GM19035 (cell line): ENCODE measurements around the gene DNAJC7.
"Not testable (repeated sequence)": the region's sequence is repeated elsewhere in the genome, so short reads cannot be mapped to it uniquely, and the experiment has no call there.

Experiments
- ATAC-seq: cut with Tn5 transposase; IDR thresholded peaks from one replicate; pipeline ENCODE4 v1.9.1; 2021; ENCODE audit not compliant: unreplicated experiment

The DNAJC7 gene

GRCh38 chr17:41959336-41960095, 57.7 kb downstream of the DNAJC7 start:
- ATAC-seq: no peak

DNA sequence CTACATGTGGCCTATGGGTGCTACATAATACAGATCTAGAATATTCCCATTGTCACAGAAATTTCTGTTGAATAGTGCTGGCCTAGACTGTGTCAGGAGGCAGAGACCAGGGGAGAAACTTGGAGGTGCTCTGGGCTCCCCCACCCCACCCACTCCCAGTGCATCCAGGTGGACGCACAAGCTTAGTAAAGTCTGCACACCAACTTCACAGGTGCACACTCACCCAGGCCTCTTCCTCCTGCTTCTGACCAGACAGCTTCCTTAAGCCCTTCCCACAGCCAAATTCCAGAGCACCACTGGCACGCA, 58.3 kb downstream of the DNAJC7 start:
- ATAC-seq: no peak

DNA sequence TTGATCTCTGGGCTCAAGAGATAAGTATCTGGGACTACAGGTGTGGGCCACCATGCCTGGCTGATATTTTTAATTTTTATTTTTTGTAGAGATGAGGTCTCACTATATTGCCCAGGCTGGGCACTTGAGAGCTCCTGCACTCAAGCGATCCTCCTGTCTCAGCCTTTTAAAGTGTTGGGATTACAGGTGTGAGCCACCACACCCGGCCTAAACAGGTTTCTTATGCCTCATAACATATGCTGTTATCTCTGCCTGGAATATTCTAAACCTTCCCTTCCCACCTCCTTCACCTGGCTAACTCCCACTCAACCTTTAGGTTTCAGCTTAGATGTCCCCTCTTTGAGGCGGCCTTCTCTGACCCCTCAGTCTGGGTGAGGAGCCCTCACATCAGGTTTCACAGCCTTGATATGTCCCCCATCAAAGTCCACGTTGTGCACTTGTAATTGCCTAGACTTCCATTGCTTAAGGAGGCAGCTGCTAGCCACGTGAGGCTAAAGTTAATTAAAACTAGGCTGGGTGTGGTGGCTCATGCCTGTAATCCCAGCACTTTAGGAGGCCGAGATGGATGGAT, 59.3 kb downstream of the DNAJC7 start:
- ATAC-seq: no peak

DNA sequence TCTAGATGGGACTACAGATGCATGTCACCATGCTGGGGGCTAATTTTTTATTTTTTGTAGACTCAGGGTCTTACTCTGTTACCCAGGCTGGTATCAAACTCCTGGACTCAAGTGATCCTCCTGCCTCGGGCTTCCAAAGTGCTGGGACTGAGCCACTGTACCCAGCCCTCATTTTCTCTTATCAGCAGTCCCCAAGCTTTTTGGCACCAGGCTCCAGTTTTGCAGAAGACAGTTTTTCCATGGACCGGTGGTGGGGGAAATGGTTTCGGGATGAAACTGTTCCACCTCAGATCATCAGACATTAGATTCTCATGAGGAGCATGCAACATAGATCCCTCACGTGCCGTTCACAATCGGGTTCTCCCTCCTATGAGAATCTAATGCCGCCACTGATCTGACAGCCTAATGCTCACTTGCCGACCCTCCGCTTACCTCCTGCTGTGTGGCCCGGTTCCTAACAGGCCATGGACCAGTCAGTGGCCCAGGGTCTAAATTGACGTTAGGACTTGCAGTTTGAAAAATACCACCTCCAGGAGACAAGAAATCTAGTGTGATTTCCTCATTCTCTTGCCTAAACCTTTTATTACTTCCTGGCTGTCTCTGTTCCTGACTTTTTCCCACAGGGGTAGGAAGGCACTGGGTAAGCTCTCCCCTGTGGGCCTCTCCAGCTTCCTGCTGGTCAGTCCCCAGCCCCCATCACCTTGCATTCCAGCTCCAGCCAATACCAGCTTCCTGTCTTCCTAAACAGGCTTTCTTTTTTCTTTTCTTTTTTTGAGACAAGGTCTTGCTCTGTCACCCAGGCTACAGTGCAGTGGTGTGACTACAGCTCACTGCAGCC, 60.0 kb downstream of the DNAJC7 start:
- ATAC-seq: no peak

GRCh38 chr17:41956522-41956921, 60.7 kb downstream of the DNAJC7 start:
- no peak for ATAC-seq

DNA sequence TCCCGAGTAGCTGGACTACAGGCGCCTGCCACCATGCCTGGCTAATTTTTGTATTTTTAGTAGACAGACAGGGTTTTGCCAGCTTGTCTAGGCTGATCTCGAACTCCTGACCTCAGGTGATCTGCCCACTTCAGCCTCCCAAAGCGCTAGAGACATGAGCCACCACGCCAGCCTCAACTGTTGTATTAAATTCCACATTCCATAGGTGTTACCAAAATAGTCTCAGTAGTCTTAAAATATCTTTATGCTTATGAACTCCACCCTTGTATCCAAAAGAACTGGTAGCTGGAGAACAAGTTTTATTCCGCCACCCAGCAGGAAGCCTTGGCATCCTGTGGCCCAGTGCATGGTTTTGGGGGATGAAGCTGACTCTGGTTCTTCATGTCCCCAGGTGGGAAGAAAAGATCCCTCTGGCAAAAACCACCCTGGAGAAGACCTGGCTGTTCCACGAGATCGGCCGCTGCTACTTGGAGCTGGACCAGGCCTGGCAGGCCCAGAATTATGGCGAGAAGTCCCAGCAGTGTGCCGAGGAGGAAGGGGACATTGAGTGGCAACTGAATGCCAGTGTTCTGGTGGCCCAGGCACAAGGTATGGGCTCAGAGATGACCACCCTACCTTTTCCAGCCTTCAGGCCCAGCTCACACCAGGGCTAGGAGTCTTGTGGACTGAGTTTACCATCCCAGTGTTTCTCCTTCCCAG, 68.3 kb downstream of the DNAJC7 start:
- no peak for ATAC-seq

- no peak for ATAC-seq
These were observed 72.3 kb downstream of the DNAJC7 start for GRCh38 chr17:41944943-41945342.

- no peak for ATAC-seq
These were observed 73.7 kb downstream of the DNAJC7 start for GRCh38 chr17:41943492-41943891.

DNA sequence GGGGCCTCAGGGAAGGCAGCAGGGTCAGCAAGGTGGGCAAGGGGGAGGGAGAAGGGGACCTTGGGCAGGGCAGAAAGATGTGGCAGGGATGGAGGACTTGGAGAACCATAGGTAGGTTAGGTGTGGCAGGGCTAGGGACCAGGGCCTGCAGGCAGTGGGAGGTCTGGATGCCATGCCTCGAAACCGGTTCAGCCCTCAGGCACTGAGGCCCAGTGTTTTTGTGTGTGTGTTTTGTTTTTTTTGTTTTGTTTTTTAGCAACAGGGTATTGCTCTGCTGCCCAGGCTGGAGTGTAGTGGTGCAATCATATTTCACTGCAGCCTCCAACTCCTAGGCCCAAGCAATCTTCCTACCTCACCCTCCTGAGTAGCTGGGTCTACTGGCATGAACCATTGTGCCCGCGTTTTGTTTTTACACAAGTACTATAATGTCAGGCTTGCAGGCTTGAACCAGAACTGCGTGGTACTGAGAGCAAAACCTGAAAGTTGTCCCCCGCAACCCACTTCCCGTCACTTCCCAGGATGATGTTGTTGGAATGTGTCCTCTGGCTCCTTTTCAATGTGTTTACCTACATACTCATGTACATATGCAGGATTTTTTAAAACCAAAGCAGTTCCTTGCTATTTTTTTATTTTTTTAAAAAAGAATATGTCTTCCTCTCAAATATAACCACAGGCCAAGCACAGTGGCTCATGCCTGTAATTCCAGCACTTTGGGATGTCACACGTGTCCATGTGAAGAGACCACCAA, 74.4 kb downstream of the DNAJC7 start:
- ATAC-seq: no peak

DNA sequence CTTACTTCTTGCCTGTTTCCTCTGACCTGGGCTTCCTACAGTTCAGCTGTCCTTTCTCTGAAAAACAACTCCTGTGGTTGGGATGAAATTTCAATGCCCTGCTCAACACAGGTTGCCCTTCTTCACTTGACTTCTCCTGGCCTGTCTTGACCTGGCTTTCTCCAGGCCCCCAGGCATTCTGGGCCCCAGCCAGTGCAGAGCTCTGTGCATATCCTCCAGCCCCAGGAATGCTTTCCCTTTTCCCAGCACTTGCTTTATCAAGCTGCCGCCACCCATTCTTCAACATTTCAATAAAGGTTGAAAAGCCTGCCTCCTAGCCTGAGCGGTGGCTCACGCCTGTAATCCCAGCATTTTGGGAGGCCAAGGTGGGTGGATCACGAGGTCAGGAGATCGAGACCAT, 76.1 kb downstream of the DNAJC7 start:
- ATAC-seq: no peak

- ATAC-seq: no peak
These were observed 77.5 kb downstream of the DNAJC7 start for GRCh38 chr17:41939693-41940090.

DNA sequence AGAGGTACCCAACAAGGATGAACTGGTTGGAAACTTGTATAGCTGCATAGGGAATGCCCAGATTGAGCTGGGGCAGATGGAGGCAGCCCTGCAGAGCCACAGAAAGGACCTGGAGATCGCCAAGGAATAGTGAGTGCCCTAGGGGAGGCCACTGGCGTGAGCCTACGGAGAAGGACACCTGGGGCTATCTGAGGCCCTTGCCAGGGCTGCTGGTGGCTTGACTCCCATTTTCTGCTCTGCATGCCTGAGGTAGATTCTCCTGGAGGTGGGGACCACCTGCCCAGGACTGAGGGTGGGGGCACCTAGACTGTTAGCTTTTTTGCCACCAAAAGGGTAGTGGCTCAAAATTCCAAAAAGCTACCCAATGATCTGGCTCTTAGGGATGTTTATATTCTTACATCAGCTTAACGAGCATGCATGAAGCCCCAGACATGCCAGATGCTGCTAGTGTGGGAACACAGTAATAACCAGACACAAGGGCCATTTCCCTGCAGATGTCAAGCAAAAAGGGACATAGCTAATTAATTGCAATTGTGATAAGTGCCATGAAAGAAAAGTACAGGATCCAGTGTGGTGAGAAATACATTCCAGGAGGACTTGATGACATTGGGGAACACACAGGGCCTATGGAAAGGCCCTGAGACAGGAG, 78.1 kb downstream of the DNAJC7 start:
- no peak for ATAC-seq

DNA sequence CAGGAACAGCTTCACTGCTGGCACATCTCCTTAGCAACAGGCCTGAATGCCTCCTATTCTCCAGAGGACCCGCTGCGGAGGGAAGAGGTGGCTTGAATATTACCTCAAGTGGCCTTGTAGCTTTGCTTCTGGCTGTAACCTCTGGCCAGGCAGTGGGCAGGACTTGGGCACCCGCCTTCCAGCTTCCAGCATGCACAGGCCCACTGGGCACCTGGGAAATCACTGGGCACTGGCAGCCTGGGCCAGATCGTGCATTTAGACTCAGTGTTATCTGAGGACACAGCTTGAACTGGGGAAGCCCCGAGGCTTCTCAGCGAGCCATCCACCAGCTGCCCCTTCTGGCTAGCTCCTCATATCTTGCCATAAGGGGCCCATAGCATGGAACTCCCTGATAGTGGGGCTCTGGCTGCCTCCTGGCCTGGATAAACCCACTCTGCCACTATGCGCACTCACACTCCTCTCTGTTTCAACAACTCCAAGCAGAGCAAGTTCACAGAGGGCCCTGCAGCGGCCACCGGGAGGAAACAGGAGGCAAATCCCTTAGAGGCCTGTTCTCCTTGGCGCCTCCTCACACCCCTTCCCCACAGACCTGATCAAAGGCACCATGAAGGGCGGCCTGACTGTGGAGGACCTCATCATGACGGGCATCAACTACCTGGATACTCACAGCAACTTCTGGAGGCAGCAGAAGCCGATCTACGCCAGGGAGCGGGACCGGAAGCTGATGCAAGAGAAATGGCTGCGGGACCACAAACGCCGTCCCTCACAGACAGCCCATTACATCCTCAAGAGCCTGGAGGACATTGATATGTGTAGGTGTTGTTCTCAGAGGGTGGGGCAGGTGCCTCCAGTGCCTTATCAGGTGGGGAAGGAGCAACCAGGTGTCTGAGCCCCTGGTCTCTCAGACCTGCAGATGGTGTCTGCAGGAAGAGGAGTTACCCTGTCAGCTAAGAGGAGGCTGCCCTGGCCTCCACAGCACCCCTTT, 79.0 kb downstream of the DNAJC7 start:
- no peak for ATAC-seq

DNA sequence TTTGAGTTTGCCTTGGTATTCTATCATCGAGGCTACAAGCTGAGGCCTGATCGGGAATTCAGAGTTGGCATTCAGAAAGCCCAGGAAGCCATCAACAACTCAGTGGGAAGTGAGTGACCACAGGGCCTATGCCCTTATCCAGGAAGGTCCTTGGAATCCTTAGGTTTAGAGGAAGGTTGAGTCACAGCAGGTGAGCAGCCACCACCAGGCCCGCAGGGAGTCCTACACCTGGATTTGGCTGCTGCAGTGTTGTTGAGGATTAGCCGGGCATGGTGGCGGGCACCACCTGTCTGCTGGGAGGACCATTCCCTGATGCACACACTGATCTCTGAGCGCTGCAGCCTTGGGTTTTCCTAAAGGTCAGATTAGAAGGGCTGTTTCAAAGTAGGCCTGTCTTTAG, 81.6 kb downstream of the DNAJC7 start:
- ATAC-seq: no peak

DNA sequence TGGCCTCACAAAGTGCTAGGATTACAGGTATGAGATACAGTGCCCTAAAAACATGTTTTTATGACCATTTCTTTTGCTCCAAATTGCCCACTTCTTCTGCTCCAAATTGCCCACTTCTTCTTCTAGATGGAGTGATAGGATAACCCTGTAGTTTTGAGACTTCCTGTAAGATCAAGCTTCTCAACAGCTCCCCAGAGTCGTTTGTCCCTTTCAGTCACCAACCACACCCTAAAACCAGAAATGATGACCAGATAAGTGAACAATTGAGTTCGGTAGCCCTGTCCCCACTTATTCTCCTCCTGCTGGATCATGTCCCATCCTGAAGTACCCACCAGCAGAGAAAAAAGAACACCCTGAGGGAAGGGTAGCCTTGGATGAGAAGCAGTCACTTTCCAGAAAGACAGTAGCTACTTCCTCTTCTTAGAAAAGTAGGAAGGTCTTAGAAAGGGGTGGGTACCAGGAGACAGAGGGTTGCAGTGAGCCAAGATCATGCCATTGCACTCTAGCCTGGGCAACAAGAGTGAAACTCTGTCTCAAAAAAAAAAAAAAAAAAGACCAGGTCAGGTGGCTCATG, 84.3 kb downstream of the DNAJC7 start:
- ATAC-seq: no peak

GRCh38 chr17:41931715-41932114, 85.5 kb downstream of the DNAJC7 start:
- not testable (repeated sequence) for ATAC-seq

- ATAC-seq: not testable (repeated sequence)
These were observed 86.4 kb downstream of the DNAJC7 start for GRCh38 chr17:41930833-41931156.

- peak; percentile 95 for ATAC-seq
These were observed 87.0 kb downstream of the DNAJC7 start, which contains the start of gene ODAD4 for GRCh38 chr17:41930009-41930832. ODAD4 (plus strand) TSS chr17:41930617; CDS start chr17:41930724, 107 bp downstream.
